Measurements from ENCODE around the gene SOX6. TPM values are rescaled to one million over a fixed set of nuclear protein-coding genes. Genes with fewer than 3 reads are reported as not detected.

Gene SOX6
- total and polyA plus RNA-seq, 2 experiments from 2014 or later, result 0.03 to 0.66 TPM

DNA sequence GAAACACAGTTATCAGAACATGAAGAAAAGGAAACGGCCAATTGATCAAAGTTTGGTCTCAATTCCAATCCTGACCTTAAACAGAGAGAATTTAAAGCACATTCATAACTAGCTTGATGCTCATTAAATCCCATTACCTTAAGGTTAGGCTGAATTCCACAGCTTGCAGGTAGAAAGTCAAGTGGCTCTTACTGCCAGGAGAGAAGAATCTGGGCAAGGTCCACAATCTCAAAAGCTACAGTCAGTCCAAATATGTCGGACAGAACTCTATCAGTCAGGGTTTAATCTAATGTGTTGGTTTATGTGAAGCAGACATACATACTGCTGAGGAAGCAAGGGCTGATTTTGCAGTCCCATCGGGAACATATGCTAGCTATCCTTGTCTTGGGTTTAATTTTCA lies 348.8 kb downstream of the SOX6 start:
- no peak overlapping the region for H3K27ac Mint-ChIP-seq
- Histone ChIP-seq H3K9me2 (ENCODE audit: insufficient read depth) (no peaks in the 10 kb centered on the region), H3K4me1 (ENCODE audit: insufficient read depth) (no peaks in the 10 kb centered on the region), H3K27ac (ENCODE audit: low read depth) (no peak overlapping the region), H3K79me2 (replicated peaks; ENCODE audit: insufficient read depth) (no peaks in the 10 kb centered on the region), H4K20me1 (replicated peaks; ENCODE audit: insufficient read depth) (no peaks in the 10 kb centered on the region), H3K36me3 (ENCODE audit: insufficient read depth) (no peaks in the 10 kb centered on the region), H3K27me3 (ENCODE audit: insufficient read depth) (no peaks in the 10 kb centered on the region), H2AFZ (no peak overlapping the region), H3F3A (replicated peaks; ENCODE audit: low read depth) (no peaks in the 10 kb centered on the region), H3K4me2 (no peak overlapping the region), H3K4me3 (no peak overlapping the region)
- no peaks in the 10 kb centered on the region for H3K9me3 Mint-ChIP-seq
- no peaks in the 10 kb centered on the region for H3K36me3 Mint-ChIP-seq (ENCODE audit: low read depth)
- TF ChIP-seq EZH2phosphoT487 (IDR thresholded peaks at IDR 0.05; ENCODE audit: unreplicated experiment), result no peak
- TF ChIP-seq ZNF114 (CRISPR knock-in tag; IDR thresholded peaks at IDR 0.05), result no peak
- no peak for TF ChIP-seq POLR2AphosphoS5 (IDR thresholded peaks at IDR 0.05; ENCODE audit: low read depth)
- TF ChIP-seq EZH2 (IDR thresholded peaks at IDR 0.05; ENCODE audit: low read depth, unreplicated experiment), result no peak
- no peak for TF ChIP-seq STAT1 (IDR thresholded peaks at IDR 0.05; ENCODE audit: unreplicated experiment)
- TF ChIP-seq, protein P1, sequence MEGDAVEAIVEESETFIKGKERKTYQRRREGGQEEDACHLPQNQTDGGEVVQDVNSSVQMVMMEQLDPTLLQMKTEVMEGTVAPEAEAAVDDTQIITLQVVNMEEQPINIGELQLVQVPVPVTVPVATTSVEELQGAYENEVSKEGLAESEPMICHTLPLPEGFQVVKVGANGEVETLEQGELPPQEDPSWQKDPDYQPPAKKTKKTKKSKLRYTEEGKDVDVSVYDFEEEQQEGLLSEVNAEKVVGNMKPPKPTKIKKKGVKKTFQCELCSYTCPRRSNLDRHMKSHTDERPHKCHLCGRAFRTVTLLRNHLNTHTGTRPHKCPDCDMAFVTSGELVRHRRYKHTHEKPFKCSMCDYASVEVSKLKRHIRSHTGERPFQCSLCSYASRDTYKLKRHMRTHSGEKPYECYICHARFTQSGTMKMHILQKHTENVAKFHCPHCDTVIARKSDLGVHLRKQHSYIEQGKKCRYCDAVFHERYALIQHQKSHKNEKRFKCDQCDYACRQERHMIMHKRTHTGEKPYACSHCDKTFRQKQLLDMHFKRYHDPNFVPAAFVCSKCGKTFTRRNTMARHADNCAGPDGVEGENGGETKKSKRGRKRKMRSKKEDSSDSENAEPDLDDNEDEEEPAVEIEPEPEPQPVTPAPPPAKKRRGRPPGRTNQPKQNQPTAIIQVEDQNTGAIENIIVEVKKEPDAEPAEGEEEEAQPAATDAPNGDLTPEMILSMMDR (conservative IDR thresholded peaks at IDR 0.05; ENCODE audit: low read depth in 2 of 2), result no peak
- TF ChIP-seq CREB1 (CRISPR knock-in tag; IDR thresholded peaks at IDR 0.05; ENCODE audit: low read depth), result no peak
- TF ChIP-seq NANOG (IDR thresholded peaks at IDR 0.05; ENCODE audit: borderline replicate concordance), result no peak
- TF ChIP-seq ZNF331 (CRISPR knock-in tag; IDR thresholded peaks at IDR 0.05; ENCODE audit: low read depth), result no peak
- no peak for ATAC-seq
- no peak overlapping the region for H3K4me3 Mint-ChIP-seq
- no peak for DNase-seq (ENCODE audit: low spot score)
- no peaks in the 10 kb centered on the region for H3K27me3 Mint-ChIP-seq (ENCODE audit: insufficient read depth, low read depth, poor library complexity)
- H3K4me1 Mint-ChIP-seq, result no peaks in the 10 kb centered on the region; the same call in 2 of the 3 replicates

DNA sequence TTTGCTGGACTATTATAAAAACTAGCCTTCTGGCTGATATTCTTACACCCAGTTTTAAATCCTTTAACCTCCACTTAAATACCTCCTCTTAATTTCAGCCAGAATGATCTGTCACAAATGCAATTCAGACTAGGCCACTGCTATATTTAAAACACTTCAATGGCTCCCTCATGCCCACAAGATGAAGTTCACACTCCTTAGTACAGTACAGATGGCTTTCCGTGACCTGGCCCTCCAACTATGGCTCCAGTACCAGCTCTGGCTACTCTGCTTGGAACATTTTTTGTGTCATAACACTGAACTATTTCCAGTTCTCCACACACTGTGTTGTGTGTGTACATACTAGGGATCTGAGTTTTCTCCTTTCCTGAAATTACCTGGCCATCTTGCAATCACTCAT lies 353.4 kb downstream of the SOX6 start:
- Mint-ChIP-seq H3K9me3 (no peaks in the 10 kb centered on the region), H3K27ac (no peak overlapping the region), H3K4me1 (peaks cover 4% of the 10 kb centered on the region; the same call in 2 of the 3 replicates), H3K4me3 (no peak overlapping the region), H3K27me3 (ENCODE audit: insufficient read depth, low read depth, poor library complexity) (no peaks in the 10 kb centered on the region), H3K36me3 (ENCODE audit: low read depth) (no peaks in the 10 kb centered on the region)
- Histone ChIP-seq H3K9me2 (ENCODE audit: insufficient read depth) (no peaks in the 10 kb centered on the region), H3K4me1 (ENCODE audit: insufficient read depth) (peaks cover 3% of the 10 kb centered on the region; the same call in 1 of the 2 replicates), H3K36me3 (ENCODE audit: insufficient read depth) (no peaks in the 10 kb centered on the region), H3K27ac (ENCODE audit: low read depth) (no peak overlapping the region), H3K79me2 (replicated peaks; ENCODE audit: insufficient read depth) (no peaks in the 10 kb centered on the region), H3F3A (replicated peaks; ENCODE audit: low read depth) (no peaks in the 10 kb centered on the region), H3K27me3 (ENCODE audit: insufficient read depth) (peaks cover 16% of the 10 kb centered on the region; the same call in 1 of the 2 replicates), H4K20me1 (replicated peaks; ENCODE audit: insufficient read depth) (no peaks in the 10 kb centered on the region), H2AFZ (no peak overlapping the region), H3K4me2 (no peak overlapping the region), H3K4me3 (no peak overlapping the region)
- no peak for DNase-seq (ENCODE audit: low spot score)
- no peak for ATAC-seq
- TF ChIP-seq NANOG (IDR thresholded peaks at IDR 0.05; ENCODE audit: borderline replicate concordance), result no peak
- no peak for TF ChIP-seq POLR2AphosphoS5 (IDR thresholded peaks at IDR 0.05; ENCODE audit: low read depth)
- TF ChIP-seq CREB1 (CRISPR knock-in tag; IDR thresholded peaks at IDR 0.05; ENCODE audit: low read depth), result no peak
- TF ChIP-seq ZNF331 (CRISPR knock-in tag; IDR thresholded peaks at IDR 0.05; ENCODE audit: low read depth), result no peak
- TF ChIP-seq, protein P2, sequence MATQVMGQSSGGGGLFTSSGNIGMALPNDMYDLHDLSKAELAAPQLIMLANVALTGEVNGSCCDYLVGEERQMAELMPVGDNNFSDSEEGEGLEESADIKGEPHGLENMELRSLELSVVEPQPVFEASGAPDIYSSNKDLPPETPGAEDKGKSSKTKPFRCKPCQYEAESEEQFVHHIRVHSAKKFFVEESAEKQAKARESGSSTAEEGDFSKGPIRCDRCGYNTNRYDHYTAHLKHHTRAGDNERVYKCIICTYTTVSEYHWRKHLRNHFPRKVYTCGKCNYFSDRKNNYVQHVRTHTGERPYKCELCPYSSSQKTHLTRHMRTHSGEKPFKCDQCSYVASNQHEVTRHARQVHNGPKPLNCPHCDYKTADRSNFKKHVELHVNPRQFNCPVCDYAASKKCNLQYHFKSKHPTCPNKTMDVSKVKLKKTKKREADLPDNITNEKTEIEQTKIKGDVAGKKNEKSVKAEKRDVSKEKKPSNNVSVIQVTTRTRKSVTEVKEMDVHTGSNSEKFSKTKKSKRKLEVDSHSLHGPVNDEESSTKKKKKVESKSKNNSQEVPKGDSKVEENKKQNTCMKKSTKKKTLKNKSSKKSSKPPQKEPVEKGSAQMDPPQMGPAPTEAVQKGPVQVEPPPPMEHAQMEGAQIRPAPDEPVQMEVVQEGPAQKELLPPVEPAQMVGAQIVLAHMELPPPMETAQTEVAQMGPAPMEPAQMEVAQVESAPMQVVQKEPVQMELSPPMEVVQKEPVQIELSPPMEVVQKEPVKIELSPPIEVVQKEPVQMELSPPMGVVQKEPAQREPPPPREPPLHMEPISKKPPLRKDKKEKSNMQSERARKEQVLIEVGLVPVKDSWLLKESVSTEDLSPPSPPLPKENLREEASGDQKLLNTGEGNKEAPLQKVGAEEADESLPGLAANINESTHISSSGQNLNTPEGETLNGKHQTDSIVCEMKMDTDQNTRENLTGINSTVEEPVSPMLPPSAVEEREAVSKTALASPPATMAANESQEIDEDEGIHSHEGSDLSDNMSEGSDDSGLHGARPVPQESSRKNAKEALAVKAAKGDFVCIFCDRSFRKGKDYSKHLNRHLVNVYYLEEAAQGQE (IDR thresholded peaks at IDR 0.05; ENCODE audit: unreplicated experiment), result no peak
- TF ChIP-seq, protein P1 (conservative IDR thresholded peaks at IDR 0.05; ENCODE audit: low read depth in 2 of 2), result no peak
- TF ChIP-seq JUNB (IDR thresholded peaks at IDR 0.05; ENCODE audit: unreplicated experiment), result no peak
- TF ChIP-seq EZH2 (IDR thresholded peaks at IDR 0.05; ENCODE audit: low read depth, unreplicated experiment), result no peak
- TF ChIP-seq ZNF114 (CRISPR knock-in tag; IDR thresholded peaks at IDR 0.05), result no peak
- no peak for TF ChIP-seq EZH2phosphoT487 (IDR thresholded peaks at IDR 0.05; ENCODE audit: unreplicated experiment)
- TF ChIP-seq, protein P3, sequence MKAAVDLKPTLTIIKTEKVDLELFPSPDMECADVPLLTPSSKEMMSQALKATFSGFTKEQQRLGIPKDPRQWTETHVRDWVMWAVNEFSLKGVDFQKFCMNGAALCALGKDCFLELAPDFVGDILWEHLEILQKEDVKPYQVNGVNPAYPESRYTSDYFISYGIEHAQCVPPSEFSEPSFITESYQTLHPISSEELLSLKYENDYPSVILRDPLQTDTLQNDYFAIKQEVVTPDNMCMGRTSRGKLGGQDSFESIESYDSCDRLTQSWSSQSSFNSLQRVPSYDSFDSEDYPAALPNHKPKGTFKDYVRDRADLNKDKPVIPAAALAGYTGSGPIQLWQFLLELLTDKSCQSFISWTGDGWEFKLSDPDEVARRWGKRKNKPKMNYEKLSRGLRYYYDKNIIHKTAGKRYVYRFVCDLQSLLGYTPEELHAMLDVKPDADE (IDR thresholded peaks at IDR 0.05), result no peak

All from GM23338 (cell line).